AG04449 (cell line): ENCODE results near the gene ASPG.

Source experiments
- CTCF ChIA-PET: fragments of 350-600 bp; formaldehyde crosslinking; extraction: SDS; loops from one replicate; lab custom pipeline; 2021; ENCODE audit warnings: antibody characterized with exemption; lab: Yijun Ruan, JAX
- POLR2A ChIA-PET: fragments of 400-600, 350-600 bp; formaldehyde crosslinking; extraction: SDS; loops from one replicate; lab custom pipeline; 2020; ENCODE audit warnings: antibody characterized with exemption, inconsistent platforms; lab: Yijun Ruan, JAX
- DNase-seq: peaks from one replicate; pipeline ENCODE4 v3.0.0-alpha.2; 2010; ENCODE audit warnings: low read depth, low spot score
- H3K4me3 ChIP-seq: 2 replicates; pipeline ENCODE4 v1.5.1; 2011; ENCODE audit warnings: low read depth, mild to moderate bottlenecking, control low read depth, low read length
- CTCF ChIP-seq: IDR thresholded peaks from one replicate; pipeline ENCODE4 v1.5.1; 2011; ENCODE audit warnings: mild to moderate bottlenecking, moderate library complexity, low read length, control low read depth, inconsistent platforms; ENCODE audit not compliant: insufficient read depth; ENCODE audit errors: missing control alignments

ASPG gene

GRCh38 chr14:104144911-104145825, 59.7 kb downstream of the ASPG start:
- TF ChIP-seq CTCF = no peak
- POLR2A ChIA-PET = no interaction called here
- DNase-seq = no peak
- CTCF ChIA-PET = interaction anchor here (0.8 to 0.9 kb wide), 2 partner anchors 7 to 13 kb away, joined by 3 read pairs; no protein-coding TSS in a partner anchor
- H3K4me3 ChIP-seq = no peak overlapping the region

GRCh38 chr14:104145826-104146601, 60.5 kb downstream of the ASPG start:
- TF ChIP-seq CTCF = no peak
- CTCF ChIA-PET = interaction anchor here (0.5 to 0.8 kb wide), 2 partner anchors 8 to 73 kb away, joined by 3 to 5 read pairs; no protein-coding TSS in a partner anchor
- no peak for DNase-seq
- POLR2A ChIA-PET = no interaction called here
- H3K4me3 ChIP-seq = no peak overlapping the region

- no peak for DNase-seq
- ChIA-PET POLR2A (no interaction called here), CTCF (interaction anchor here (0.5 to 0.8 kb wide), 2 partner anchors 73 to 418 kb away, joined by 3 to 5 read pairs; no protein-coding TSS in a partner anchor)
- TF ChIP-seq CTCF = no peak
- H3K4me3 ChIP-seq = no peak overlapping the region
These were observed 61.3 kb downstream of the ASPG start for GRCh38 chr14:104146651-104147345.

- CTCF ChIA-PET = interaction anchor here (0.8 kb wide), 1 partner anchor 417 kb away, joined by 3 read pairs; no protein-coding TSS in a partner anchor
- TF ChIP-seq CTCF = no peak
- POLR2A ChIA-PET = no interaction called here
- H3K4me3 ChIP-seq = no peak overlapping the region
- no peak for DNase-seq
These were observed 62.0 kb downstream of the ASPG start for GRCh38 chr14:104147346-104148125.

- POLR2A ChIA-PET = no interaction called here
- no peak overlapping the region for H3K4me3 ChIP-seq
- DNase-seq = no peak
- CTCF ChIA-PET = no interaction called here
- TF ChIP-seq CTCF = no peak
These were observed 63.2 kb downstream of the ASPG start for GRCh38 chr14:104148433-104149277.
